Measurements from ENCODE around the gene POLR3H.

The POLR3H gene

GRCh38 chr22:41513391-41513790, 30.9 kb downstream of the POLR3H start:
- no peak for DNase-seq (ENCODE audit: low read depth)

GRCh38 chr22:41512421-41513194, 31.7 kb downstream of the POLR3H start:
- DNase-seq (ENCODE audit: low read depth), result no peak

- DNase-seq (ENCODE audit: low read depth), result no peak
Measured at GRCh38 chr22:41511521-41511968, 32.7 kb downstream of the POLR3H start.

GRCh38 chr22:41508770-41509170, 35.5 kb downstream of the POLR3H start:
- no peak for DNase-seq (ENCODE audit: low read depth)

GRCh38 chr22:41507330-41508063, 36.8 kb downstream of the POLR3H start:
- no peak for DNase-seq (ENCODE audit: low read depth)

GRCh38 chr22:41505511-41506220, 38.6 kb downstream of the POLR3H start:
- DNase-seq (ENCODE audit: low read depth), result no peak

GRCh38 chr22:41504816-41505215, 39.5 kb downstream of the POLR3H start:
- no peak for DNase-seq (ENCODE audit: low read depth)

- no peak for DNase-seq (ENCODE audit: low read depth)
Measured at GRCh38 chr22:41504397-41504796, 39.9 kb downstream of the POLR3H start.

- no peak for DNase-seq (ENCODE audit: low read depth)
Measured at GRCh38 chr22:41501209-41501608, 43.1 kb downstream of the POLR3H start.

GRCh38 chr22:41500303-41500702, 44.0 kb downstream of the POLR3H start:
- no peak for DNase-seq (ENCODE audit: low read depth)

GRCh38 chr22:41499624-41500280, 44.5 kb downstream of the POLR3H start:
- no peak for DNase-seq (ENCODE audit: low read depth)

GRCh38 chr22:41498303-41498835, 45.9 kb downstream of the POLR3H start:
- DNase-seq (ENCODE audit: low read depth), result no peak

GRCh38 chr22:41491374-41492100, 52.7 kb downstream of the POLR3H start:
- no peak for DNase-seq (ENCODE audit: low read depth)

GRCh38 chr22:41488596-41489385, 55.5 kb downstream of the POLR3H start:
- DNase-seq (ENCODE audit: low read depth), result no peak

GRCh38 chr22:41488076-41488475, 56.2 kb downstream of the POLR3H start:
- DNase-seq (ENCODE audit: low read depth), result no peak

GRCh38 chr22:41487037-41487935, 57.0 kb downstream of the POLR3H start:
- no peak for DNase-seq (ENCODE audit: low read depth)

- DNase-seq (ENCODE audit: low read depth), result no peak
Measured at GRCh38 chr22:41485033-41485432, 59.2 kb downstream of the POLR3H start.

- no peak for DNase-seq (ENCODE audit: low read depth)
Measured at GRCh38 chr22:41482319-41482935, 61.8 kb downstream of the POLR3H start.

GRCh38 chr22:41481925-41482318, 62.3 kb downstream of the POLR3H start:
- no peak for DNase-seq (ENCODE audit: low read depth)

Data from activated T-helper 9 cell treated with anti-CD3 and anti-CD28 coated beads, Interleukin-2, amount 50 U/mL, for 16 hours (primary cell).